Mesenchymal stem cell (in vitro differentiated cells and primary cell): ENCODE data around the gene ALDH3B1.

Experiments used
- DNase-seq: peaks from one replicate; pipeline ENCODE4 v3.0.0-alpha.2; 2013
- H2AFZ ChIP-seq: one replicate; pipeline ENCODE4 v1.6.1; 2013; ENCODE audit warnings: low read depth, mild to moderate bottlenecking, control low read depth, inconsistent platforms, low read length, moderate library complexity
- H2AK5ac ChIP-seq: 2 replicates; pipeline ENCODE4 v1.6.1; 2013; ENCODE audit warnings: low read length, moderate library complexity, mild to moderate bottlenecking, inconsistent platforms; ENCODE audit not compliant: severe bottlenecking
- H2BK120ac ChIP-seq: one replicate; pipeline ENCODE4 v1.6.1; 2013; ENCODE audit warnings: low read depth, mild to moderate bottlenecking, inconsistent platforms, low read length, moderate library complexity
- H2BK12ac ChIP-seq, 2 experiments: one replicate each; pipeline ENCODE4 v1.6.1; 2013; ENCODE audit warnings: inconsistent platforms in 2 of 2, low read length in 2 of 2, mild to moderate bottlenecking in 2 of 2, moderate library complexity in 2 of 2, control low read depth in 1 of 2
- H2BK15ac ChIP-seq: one replicate; pipeline ENCODE4 v1.6.1; 2013; ENCODE audit warnings: mild to moderate bottlenecking, low read depth, inconsistent platforms; ENCODE audit not compliant: poor library complexity, severe bottlenecking
- H2BK5ac ChIP-seq: 2 replicates; pipeline ENCODE4 v1.6.1; 2013; ENCODE audit warnings: low read depth, mild to moderate bottlenecking, low read length, control low read depth, inconsistent platforms; ENCODE audit not compliant: poor library complexity, severe bottlenecking
- H3K14ac ChIP-seq, 2 experiments: one replicate each; pipeline ENCODE4 v1.6.1; 2013; ENCODE audit warnings: inconsistent platforms in 2 of 2, low read length in 2 of 2, control low read depth in 1 of 2, mild to moderate bottlenecking in 1 of 2, moderate library complexity in 1 of 2
- H3K18ac ChIP-seq, 2 experiments: one replicate each; pipeline ENCODE4 v1.6.1; 2013; ENCODE audit warnings: inconsistent platforms in 2 of 2, low read length in 2 of 2, control low read depth in 1 of 2, low read depth in 1 of 2, mild to moderate bottlenecking in 1 of 2
- H3K23ac ChIP-seq, 2 experiments: one replicate each; pipeline ENCODE4 v1.6.1; 2013; ENCODE audit warnings: inconsistent platforms in 2 of 2, low read length in 2 of 2, mild to moderate bottlenecking in 2 of 2, moderate library complexity in 2 of 2, control low read depth in 1 of 2
- H3K27ac ChIP-seq: 2 replicates; pipeline ENCODE4 v1.5.1; 2013; ENCODE audit warnings: mild to moderate bottlenecking, moderate library complexity, low read length, control low read depth, inconsistent platforms; ENCODE audit not compliant: poor library complexity, severe bottlenecking
- H3K27me3 ChIP-seq, 2 experiments: 2 replicates each; pipeline versions ENCODE4 v1.6.1 to v1.7.0; 2013; ENCODE audit warnings: low read length in 2 of 2, mild to moderate bottlenecking in 2 of 2, moderate library complexity in 2 of 2, control low read depth in 1 of 2, inconsistent platforms in 1 of 2; ENCODE audit not compliant: control insufficient read depth in 1 of 2, insufficient read depth in 1 of 2
- H3K36me3 ChIP-seq, 2 experiments: 2 replicates each; pipeline versions ENCODE4 v1.6.1 to v1.7.0; 2013; ENCODE audit warnings: low read length in 2 of 2, control low read depth in 1 of 2, inconsistent platforms in 1 of 2, low read depth in 1 of 2, mild to moderate bottlenecking in 1 of 2; ENCODE audit not compliant: insufficient read depth in 2 of 2, control insufficient read depth in 1 of 2
- H3K4ac ChIP-seq, 2 experiments: one replicate each; pipeline ENCODE4 v1.6.1; 2013; ENCODE audit warnings: inconsistent platforms in 2 of 2, low read length in 2 of 2, mild to moderate bottlenecking in 2 of 2, moderate library complexity in 2 of 2, control low read depth in 1 of 2, low read depth in 1 of 2
- H3K4me1 ChIP-seq: 2 replicates; pipeline ENCODE4 v1.6.1; 2013; ENCODE audit warnings: low read depth, low read length, control low read depth; ENCODE audit not compliant: control insufficient read depth, insufficient read depth
- H3K4me2 ChIP-seq: 2 replicates; pipeline ENCODE4 v1.6.1; 2013; ENCODE audit warnings: low read length, mild to moderate bottlenecking, inconsistent platforms; ENCODE audit not compliant: poor library complexity, severe bottlenecking
- H3K4me3 ChIP-seq, 2 experiments: 2 replicates each; pipeline versions ENCODE4 v1.5.1 to v1.7.0; 2013; ENCODE audit warnings: low read length in 2 of 2, mild to moderate bottlenecking in 2 of 2, control low read depth in 1 of 2, low read depth in 1 of 2; ENCODE audit not compliant: insufficient read depth in 1 of 2
- H3K79me1 ChIP-seq: replicated peaks from 2 replicates; pipeline ENCODE4 v1.6.1; 2013; ENCODE audit warnings: mild to moderate bottlenecking, control low read depth, low read length, inconsistent platforms; ENCODE audit not compliant: poor library complexity, severe bottlenecking
- H3K9ac ChIP-seq: 2 replicates; pipeline ENCODE4 v1.7.0; 2013; ENCODE audit warnings: mild to moderate bottlenecking, low read length, moderate library complexity
- H3K9me3 ChIP-seq: 2 replicates; pipeline ENCODE4 v1.7.0; 2013; ENCODE audit warnings: mild to moderate bottlenecking, low read length; ENCODE audit not compliant: control insufficient read depth
- H4K8ac ChIP-seq: one replicate; pipeline ENCODE4 v1.6.1; 2013; ENCODE audit warnings: inconsistent platforms, mild to moderate bottlenecking, low read length, moderate library complexity
- H4K91ac ChIP-seq: one replicate; pipeline ENCODE4 v1.6.1; 2013; ENCODE audit warnings: mild to moderate bottlenecking, low read length, inconsistent platforms
- WGBS: methylation state at CpG from one replicate; pipeline ENCODE4 v1.1.7; 2013; ENCODE audit warnings: mixed read lengths; 5-methylcytosine and 5-hydroxymethylcytosine counted together
- small RNA-seq: library from polyadenylated mRNA; stranded (forward); fragments of <200 nt; extraction: miRNeasy Mini kit (QIAGEN cat#:217004); gene quantifications from one replicate; pipeline ENCODE3, GENCODE V24; 2013; ENCODE audit warnings: low read depth

ALDH3B1 gene

GRCh38 chr11:68077617-68078582 is 67.8 kb downstream of the ALDH3B1 start:
- no peak overlapping the region for H2BK120ac ChIP-seq
- H3K27me3 ChIP-seq, result no peaks in the 10 kb centered on the region
- H2BK15ac ChIP-seq, result no peak overlapping the region
- H3K4me1 ChIP-seq, result peaks cover 5% of the 10 kb centered on the region
- no peak overlapping the region for H3K18ac ChIP-seq
- H3K27ac ChIP-seq, result no peak overlapping the region
- H2AFZ ChIP-seq, result no peak overlapping the region
- H3K36me3 ChIP-seq, result peaks cover 23 to 26% of the 10 kb centered on the region in 2 experiments
- no peak for DNase-seq
- no peak overlapping the region for H3K4ac ChIP-seq
- peaks cover 21% of the 10 kb centered on the region for H3K79me1 ChIP-seq
- H2AK5ac ChIP-seq, result no peak overlapping the region
- H3K9me3 ChIP-seq, result no peaks in the 10 kb centered on the region
- H3K14ac ChIP-seq, result no peak overlapping the region
- H2BK12ac ChIP-seq, result no peak overlapping the region
- no peak overlapping the region for H4K91ac ChIP-seq
- H3K23ac ChIP-seq, result no peak overlapping the region
- no peak overlapping the region for H3K9ac ChIP-seq
- H3K4me2 ChIP-seq, result no peak overlapping the region
- H2BK5ac ChIP-seq, result no peak overlapping the region
- H4K8ac ChIP-seq, result no peak overlapping the region
- H3K4me3 ChIP-seq, result no peak overlapping the region
- 97% methylated on average over 7 of the region's 8 CpGs for WGBS

Small RNA genes within 50 kb of the gene (small RNA-seq; reads per million reads assigned to genes)
- gene MIR6753, result 3.2 reads per million, percentile 20 among the genes with 10 or more reads in this experiment
